ENCODE results near the gene ADAMTS2.

GRCh38 chr5:179370490-179371120 lies 25.3 kb upstream of the ADAMTS2 start:
- TF ChIP-seq CTCF (IDR thresholded peaks at IDR 0.05) (no peak), POLR2A (IDR thresholded peaks at IDR 0.05) (no peak), EP300 (IDR thresholded peaks at IDR 0.05; ENCODE audit: low read depth) (no peak), POLR2AphosphoS5 (IDR thresholded peaks at IDR 0.05) (no peak)

Data from transverse colon (tissue), 4 donors.